Activated naive CD8-positive, alpha-beta T cell treated with anti-CD3 and anti-CD28 coated beads, Interleukin-2, amount 10 ng/mL, durations not matched to agents 7 days and 5 days (primary cell): ENCODE measurements around the gene ATP7B. TPM values are rescaled to one million over a fixed set of nuclear protein-coding genes. Genes with fewer than 3 reads are reported as not detected.
A peak's percentile ranks its signal among the peaks of the same experiment; 100 is the strongest.

Experiments
- ATAC-seq: fragments of 150-1000 bp; cut with Tn5 transposase; one replicate; pipeline ENCODE4 v1.10.0; 2021; ENCODE audit warnings: low read depth, moderate library complexity
- POLR2A ChIA-PET: fragments of 350-600 bp; sonication (Branson Sonifier 250); formaldehyde crosslinking; loops from one replicate; lab custom pipeline; 2021; ENCODE audit warnings: antibody characterized with exemption; lab: Charles Lee
- DNase-seq: peaks from one replicate; pipeline ENCODE4 v3.0.0; 2021
- H3K27ac Mint-ChIP-seq: one replicate; pipeline ENCODE4 v1.8.0; 2022; ENCODE audit warnings: mild to moderate bottlenecking, mixed read lengths
- H3K27me3 Mint-ChIP-seq: one replicate; pipeline ENCODE4 v1.8.0; 2022; ENCODE audit warnings: mild to moderate bottlenecking, moderate library complexity, mixed read lengths
- H3K36me3 Mint-ChIP-seq: one replicate; pipeline ENCODE4 v1.8.0; 2021; ENCODE audit warnings: mild to moderate bottlenecking, mixed read lengths
- H3K4me1 Mint-ChIP-seq: one replicate; pipeline ENCODE4 v1.8.0; 2021; ENCODE audit warnings: mixed read lengths
- H3K4me3 Mint-ChIP-seq: one replicate; pipeline ENCODE4 v1.8.0; 2022; ENCODE audit warnings: mild to moderate bottlenecking, moderate library complexity, mixed read lengths
- H3K9me3 Mint-ChIP-seq: one replicate; pipeline ENCODE4 v1.8.0; 2021; ENCODE audit warnings: mixed read lengths
- total RNA-seq, 2 experiments: library from RNA; stranded (reverse); gene quantifications; one replicate each; pipeline ENCODE4 v1.2.3, GENCODE V29; 2021

Gene ATP7B
- total RNA-seq, 2 experiments from 2014 or later, result 0.51 to 0.64 TPM

GRCh38 chr13:51959773-51960172 lies 51.5 kb downstream of the ATP7B start:
- no peaks in the 10 kb centered on the region for H3K9me3 Mint-ChIP-seq
- peaks cover 2% of the 10 kb centered on the region for H3K27me3 Mint-ChIP-seq
- no peak for DNase-seq
- peak overlapping the region; percentile 16 for H3K27ac Mint-ChIP-seq
- peaks cover 35% of the 10 kb centered on the region for H3K4me1 Mint-ChIP-seq
- H3K4me3 Mint-ChIP-seq, result no peak overlapping the region
- POLR2A ChIA-PET, result interaction anchor here (0.6 kb wide), 1 partner anchor 240 kb away, joined by 3 read pairs; no protein-coding TSS in a partner anchor
- H3K36me3 Mint-ChIP-seq, result no peaks in the 10 kb centered on the region
- ATAC-seq, result peak; percentile 53

GRCh38 chr13:51958217-51958547 lies 53.1 kb downstream of the ATP7B start:
- no peak overlapping the region for H3K27ac Mint-ChIP-seq
- H3K4me1 Mint-ChIP-seq, result peaks cover 44% of the 10 kb centered on the region
- H3K36me3 Mint-ChIP-seq, result peaks cover 3% of the 10 kb centered on the region
- no peaks in the 10 kb centered on the region for H3K9me3 Mint-ChIP-seq
- peaks cover 3% of the 10 kb centered on the region for H3K27me3 Mint-ChIP-seq
- no peak for DNase-seq
- POLR2A ChIA-PET, result no interaction called here
- H3K4me3 Mint-ChIP-seq, result no peak overlapping the region
- ATAC-seq, result no peak

GRCh38 chr13:51957377-51958216 lies 53.7 kb downstream of the ATP7B start:
- Mint-ChIP-seq H3K4me1 (peaks cover 48% of the 10 kb centered on the region), H3K9me3 (no peaks in the 10 kb centered on the region), H3K36me3 (peaks cover 3% of the 10 kb centered on the region), H3K27ac (no peak overlapping the region), H3K4me3 (no peak overlapping the region), H3K27me3 (peaks cover 3% of the 10 kb centered on the region)
- ATAC-seq, result no peak
- DNase-seq, result no peak
- POLR2A ChIA-PET, result no interaction called here

- DNase-seq, result no peak
- peaks cover 3% of the 10 kb centered on the region for H3K27me3 Mint-ChIP-seq
- no peak overlapping the region for H3K4me3 Mint-ChIP-seq
- no peak overlapping the region for H3K27ac Mint-ChIP-seq
- POLR2A ChIA-PET, result interaction anchor here (1.2 kb wide), 1 partner anchor 504 kb away, joined by 3 read pairs; the partner anchor contains the start of gene INTS6
- H3K9me3 Mint-ChIP-seq, result no peaks in the 10 kb centered on the region
- H3K4me1 Mint-ChIP-seq, result peaks cover 44% of the 10 kb centered on the region
- peaks cover 3% of the 10 kb centered on the region for H3K36me3 Mint-ChIP-seq
- no peak for ATAC-seq
These were observed 54.5 kb downstream of the ATP7B start for GRCh38 chr13:51956717-51957116.

- H3K4me1 Mint-ChIP-seq, result peaks cover 42% of the 10 kb centered on the region
- peaks cover under 1% of the 10 kb centered on the region for H3K9me3 Mint-ChIP-seq
- POLR2A ChIA-PET, result interaction anchor here (1.2 kb wide), 1 partner anchor 503 kb away, joined by 3 read pairs; the partner anchor contains the start of gene INTS6
- DNase-seq, result no peak
- H3K4me3 Mint-ChIP-seq, result no peak overlapping the region
- peak; percentile 31 for ATAC-seq
- H3K36me3 Mint-ChIP-seq, result peaks cover 3% of the 10 kb centered on the region
- peaks cover 3% of the 10 kb centered on the region for H3K27me3 Mint-ChIP-seq
- H3K27ac Mint-ChIP-seq, result no peak overlapping the region
These were observed 55.2 kb downstream of the ATP7B start for GRCh38 chr13:51955816-51956603.

- DNase-seq (no peak), ATAC-seq (no peak)
- no peak overlapping the region for H3K27ac Mint-ChIP-seq
- POLR2A ChIA-PET, result no interaction called here
- peaks cover 7% of the 10 kb centered on the region for H3K36me3 Mint-ChIP-seq
- no peak overlapping the region for H3K4me3 Mint-ChIP-seq
- peaks cover 3% of the 10 kb centered on the region for H3K9me3 Mint-ChIP-seq
- H3K27me3 Mint-ChIP-seq, result peaks cover 3% of the 10 kb centered on the region
- H3K4me1 Mint-ChIP-seq, result peaks cover 46% of the 10 kb centered on the region
These were observed 55.9 kb downstream of the ATP7B start for GRCh38 chr13:51955281-51955771.

- Mint-ChIP-seq H3K4me3 (no peak overlapping the region), H3K27me3 (peaks cover 3% of the 10 kb centered on the region), H3K27ac (peak overlapping the region; percentile 23), H3K9me3 (peaks cover 4% of the 10 kb centered on the region), H3K36me3 (peaks cover 7% of the 10 kb centered on the region), H3K4me1 (peaks cover 37% of the 10 kb centered on the region)
- POLR2A ChIA-PET, result no interaction called here
- DNase-seq, result no peak
- ATAC-seq, result no peak
These were observed 57.7 kb downstream of the ATP7B start for GRCh38 chr13:51953347-51954195.

GRCh38 chr13:51950722-51951121 lies 60.5 kb downstream of the ATP7B start:
- peak overlapping the region; percentile 84 for H3K27ac Mint-ChIP-seq
- peaks cover 31% of the 10 kb centered on the region for H3K4me1 Mint-ChIP-seq
- H3K36me3 Mint-ChIP-seq, result peaks cover 7% of the 10 kb centered on the region
- POLR2A ChIA-PET, result no interaction called here
- peaks cover 3% of the 10 kb centered on the region for H3K27me3 Mint-ChIP-seq
- peak overlapping the region; percentile 43 for H3K4me3 Mint-ChIP-seq
- DNase-seq, result no peak
- peaks cover 4% of the 10 kb centered on the region for H3K9me3 Mint-ChIP-seq
- peak; percentile 87 for ATAC-seq

- no peak for ATAC-seq
- Mint-ChIP-seq H3K9me3 (peaks cover 4% of the 10 kb centered on the region), H3K4me1 (peaks cover 31% of the 10 kb centered on the region), H3K36me3 (peaks cover 4% of the 10 kb centered on the region), H3K27me3 (peaks cover 17% of the 10 kb centered on the region), H3K4me3 (no peak overlapping the region), H3K27ac (no peak overlapping the region)
- no peak for DNase-seq
- POLR2A ChIA-PET, result no interaction called here
These were observed 65.0 kb downstream of the ATP7B start for GRCh38 chr13:51946163-51946669.

GRCh38 chr13:51945149-51945548 lies 66.1 kb downstream of the ATP7B start:
- Mint-ChIP-seq H3K27ac (peak overlapping the region; percentile 73), H3K4me1 (peaks cover 20% of the 10 kb centered on the region), H3K36me3 (no peaks in the 10 kb centered on the region), H3K9me3 (peaks cover 2% of the 10 kb centered on the region), H3K27me3 (peaks cover 17% of the 10 kb centered on the region), H3K4me3 (no peak overlapping the region)
- POLR2A ChIA-PET, result no interaction called here
- ATAC-seq, result no peak
- DNase-seq, result no peak

GRCh38 chr13:51944428-51944827 lies 66.8 kb downstream of the ATP7B start:
- Mint-ChIP-seq H3K4me1 (peaks cover 20% of the 10 kb centered on the region), H3K27ac (no peak overlapping the region), H3K27me3 (peaks cover 17% of the 10 kb centered on the region), H3K9me3 (peaks cover 1% of the 10 kb centered on the region), H3K4me3 (no peak overlapping the region), H3K36me3 (no peaks in the 10 kb centered on the region)
- no peak for DNase-seq
- ATAC-seq, result no peak
- POLR2A ChIA-PET, result no interaction called here

- H3K27ac Mint-ChIP-seq, result no peak overlapping the region
- no peak for ATAC-seq
- H3K4me3 Mint-ChIP-seq, result no peak overlapping the region
- POLR2A ChIA-PET, result no interaction called here
- DNase-seq, result no peak
- H3K36me3 Mint-ChIP-seq, result no peaks in the 10 kb centered on the region
- H3K4me1 Mint-ChIP-seq, result peaks cover 20% of the 10 kb centered on the region
- no peaks in the 10 kb centered on the region for H3K9me3 Mint-ChIP-seq
- peaks cover 17% of the 10 kb centered on the region for H3K27me3 Mint-ChIP-seq
These were observed 67.5 kb downstream of the ATP7B start for GRCh38 chr13:51943721-51944120.
